Fibroblast of mammary gland (primary cell): Measurements from ENCODE around the gene BCL11A.

Experiments
- DNase-seq: peaks from one replicate; pipeline ENCODE4 v3.0.0-alpha.2; 2010; ENCODE audit warnings: low read depth
- H3K4me3 ChIP-seq: 2 replicates; pipeline ENCODE4 v1.5.1; 2011; ENCODE audit warnings: low read depth, mild to moderate bottlenecking, low read length, moderate library complexity; ENCODE audit not compliant: control insufficient read depth
- CTCF ChIP-seq: conservative IDR thresholded peaks from 2 replicates; pipeline ENCODE4 v1.5.1; 2011; ENCODE audit warnings: low read depth, low read length, inconsistent platforms; ENCODE audit not compliant: control insufficient read depth, insufficient read depth

BCL11A gene

DNA sequence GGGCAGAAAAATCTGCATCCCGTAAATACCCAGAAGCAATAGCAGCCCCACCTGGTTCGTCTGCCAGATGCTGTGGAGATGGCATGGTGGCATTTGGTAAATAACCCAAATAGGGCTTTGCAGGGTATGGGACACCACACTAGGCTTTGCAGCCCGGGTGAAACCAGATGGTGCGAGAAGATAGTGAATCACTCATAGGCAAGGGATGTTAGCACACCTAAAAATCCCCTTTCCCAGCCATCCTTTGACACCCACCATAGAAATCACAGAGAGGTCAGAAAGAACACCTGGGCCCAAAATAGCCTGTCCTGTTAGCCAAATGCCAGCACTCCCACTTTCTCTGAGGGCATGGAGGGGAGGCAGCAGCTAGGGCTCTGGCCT lies 47.6 kb downstream of the BCL11A start:
- no peak overlapping the region for H3K4me3 ChIP-seq
- no peak for DNase-seq
- no peak for TF ChIP-seq CTCF

- no peak for DNase-seq
- TF ChIP-seq CTCF: no peak
Measured at GRCh38 chr2:60505240-60505879, 48.1 kb downstream of the BCL11A start.

GRCh38 chr2:60504049-60504448 lies 49.4 kb downstream of the BCL11A start:
- DNase-seq: no peak
- no peak overlapping the region for H3K4me3 ChIP-seq
- TF ChIP-seq CTCF: no peak

More at GRCh38 chr2:60505240-60505879, 48.1 kb downstream of the BCL11A start:
- no peak overlapping the region for H3K4me3 ChIP-seq

DNA sequence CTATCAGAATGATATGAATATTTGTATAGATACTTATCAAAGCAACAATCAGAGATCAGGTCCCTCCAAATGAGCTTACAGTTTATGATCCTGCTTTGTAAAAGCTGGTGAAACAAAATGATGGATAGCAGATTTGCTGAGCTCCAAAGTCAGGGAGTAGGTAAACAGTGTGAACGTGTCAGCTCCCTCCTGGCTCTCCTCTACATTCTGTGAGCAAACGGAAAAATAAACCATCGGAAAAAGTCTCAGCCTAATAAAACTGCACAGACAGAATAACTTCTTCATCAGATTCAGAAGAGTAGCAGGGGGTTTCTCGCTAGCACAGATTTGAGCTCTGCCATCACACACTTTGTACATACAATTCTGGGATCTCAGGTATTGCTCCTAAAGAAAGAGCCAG lies 51.3 kb downstream of the BCL11A start:
- no peak for TF ChIP-seq CTCF
- no peak overlapping the region for H3K4me3 ChIP-seq
- no peak for DNase-seq

GRCh38 chr2:60500861-60501260 lies 52.6 kb downstream of the BCL11A start:
- peak; percentile 4 for DNase-seq
- H3K4me3 ChIP-seq: no peak overlapping the region
- TF ChIP-seq CTCF: no peak

DNA sequence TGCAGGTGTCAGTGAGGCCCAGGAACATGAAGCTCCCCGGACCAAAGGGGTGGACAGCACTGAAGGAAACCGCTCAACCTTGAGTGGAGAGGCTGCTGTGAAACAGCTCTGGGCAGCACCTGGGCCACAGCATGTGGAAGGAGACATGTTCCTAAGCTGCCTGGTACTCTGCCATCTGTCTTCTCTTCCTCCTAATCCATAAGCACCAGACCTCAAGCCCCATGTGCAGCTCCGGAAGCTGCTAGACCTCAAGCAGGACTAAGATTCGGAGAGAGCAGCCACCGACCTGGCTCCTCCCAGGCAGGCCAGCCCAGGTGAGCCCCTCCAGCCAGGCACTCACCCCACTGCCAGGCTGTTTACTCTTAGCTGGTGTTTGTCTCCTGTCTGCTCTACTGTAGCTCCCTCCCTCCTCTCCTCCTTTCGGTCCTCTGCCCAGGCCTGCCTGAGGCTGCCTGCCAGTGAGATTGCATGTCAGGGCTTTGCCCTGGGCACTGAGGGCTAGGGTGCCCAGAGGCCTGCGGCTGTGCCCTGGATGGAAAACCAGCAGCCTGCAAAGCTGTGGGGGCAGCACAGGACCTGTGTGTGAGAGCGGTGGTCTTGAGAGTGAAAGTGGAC lies 53.7 kb downstream of the BCL11A start:
- no peak for TF ChIP-seq CTCF
- H3K4me3 ChIP-seq: no peak overlapping the region
- no peak for DNase-seq
